GM21717 (cell line): Measurements from ENCODE around the gene RENBP.

Experiments used
- ATAC-seq: cut with Tn5 transposase; IDR thresholded peaks from one replicate; pipeline ENCODE4 v1.9.1; 2021; ENCODE audit warnings: mild to moderate bottlenecking, moderate library complexity; ENCODE audit not compliant: unreplicated experiment

Gene RENBP

DNA sequence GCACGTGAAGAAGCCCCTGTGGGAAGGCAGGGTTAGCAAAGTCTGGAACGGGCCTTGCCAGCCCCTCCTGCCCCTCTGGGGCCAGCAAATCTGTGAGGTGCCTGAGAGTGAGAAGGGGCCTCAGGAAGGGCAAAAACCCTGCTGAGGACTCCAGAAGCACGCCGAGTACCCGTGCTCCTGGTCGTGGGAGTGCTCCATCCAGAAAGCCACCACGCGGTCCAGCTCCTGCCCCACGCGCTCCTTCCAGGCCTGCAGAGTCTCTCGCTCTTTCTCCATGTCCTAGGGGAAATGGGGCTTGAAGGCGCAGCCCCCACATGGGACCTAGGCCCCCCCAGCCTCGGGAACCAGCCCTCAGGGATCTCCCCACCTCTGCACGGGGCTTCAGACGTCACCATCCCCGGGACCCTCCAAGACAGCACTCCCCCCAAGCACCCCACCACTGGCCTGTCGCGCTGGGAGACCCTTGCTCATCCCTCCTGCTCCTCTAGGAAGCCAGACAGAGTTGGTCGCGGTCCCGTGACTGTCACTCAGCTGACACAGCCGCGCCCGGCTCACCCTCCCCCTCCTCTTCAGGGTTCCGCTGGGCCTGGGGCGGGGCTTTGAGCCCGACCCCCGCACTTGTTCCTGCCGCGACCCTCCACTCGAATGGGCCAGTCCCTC lies at the start of gene RENBP:
RENBP (minus strand) TSS at position 504 of the 660 bp plus-strand sequence; CDS start at position 471, 33 bp downstream.
- no peak for ATAC-seq

DNA sequence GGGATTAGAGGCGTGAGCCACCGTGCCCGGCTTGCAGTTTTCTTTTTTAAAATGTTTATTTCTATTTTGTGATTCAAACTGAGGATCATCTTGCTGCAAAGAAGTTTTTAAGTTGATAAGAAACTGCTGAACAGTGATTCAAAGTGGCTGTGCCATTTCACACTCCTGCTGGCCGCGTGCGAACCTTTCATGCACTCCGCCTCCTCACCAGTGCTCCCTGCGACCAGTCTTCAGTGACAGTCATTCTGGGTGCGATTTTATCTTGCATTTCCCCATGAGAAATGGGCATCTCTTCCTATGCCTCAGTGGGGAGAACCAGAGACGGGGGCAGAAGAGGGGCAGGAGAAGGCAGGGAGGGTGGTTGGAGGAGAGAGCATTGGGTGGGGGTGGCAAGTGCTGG lies 49.5 kb upstream of the RENBP start:
- ATAC-seq = no peak

DNA sequence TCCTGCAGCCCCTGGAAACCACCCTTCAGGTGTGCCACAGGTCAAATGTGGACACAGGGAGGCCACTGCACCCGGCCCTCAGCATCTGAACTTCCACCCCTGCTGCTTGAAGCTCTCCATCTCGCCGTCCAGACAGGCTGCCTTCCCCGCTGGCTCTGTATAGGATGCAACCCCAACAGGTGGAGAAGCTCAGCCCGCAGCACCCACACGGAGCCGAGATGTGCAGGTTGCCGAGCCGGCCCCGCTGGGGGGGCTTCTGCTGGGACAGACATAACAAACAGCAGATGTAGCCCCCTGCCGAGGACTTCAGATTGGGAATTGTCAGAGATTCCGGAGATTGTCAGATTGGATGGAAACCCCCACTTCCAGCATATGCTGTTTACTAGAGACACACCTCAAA lies 48.6 kb upstream of the RENBP start:
- no peak for ATAC-seq

DNA sequence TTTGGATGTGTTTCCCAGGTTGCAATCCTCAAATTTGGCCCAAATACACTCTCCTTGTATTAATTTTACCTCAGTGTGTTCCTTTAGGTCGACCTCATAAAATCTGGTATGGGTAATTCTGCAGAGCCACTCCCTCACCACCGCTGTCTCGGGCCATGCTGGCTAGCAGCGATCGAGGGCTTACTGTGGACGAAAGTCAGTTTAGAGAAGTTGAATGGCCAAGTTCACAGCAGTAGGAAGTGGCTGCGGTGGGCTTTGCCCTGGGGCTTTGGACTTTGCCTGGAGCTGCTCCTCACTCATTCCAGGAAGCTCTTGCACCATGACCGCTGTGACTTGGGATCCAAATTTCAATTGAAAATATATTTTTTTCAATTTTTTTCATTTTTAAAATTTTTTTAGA lies 47.7 kb upstream of the RENBP start:
- ATAC-seq = no peak

DNA sequence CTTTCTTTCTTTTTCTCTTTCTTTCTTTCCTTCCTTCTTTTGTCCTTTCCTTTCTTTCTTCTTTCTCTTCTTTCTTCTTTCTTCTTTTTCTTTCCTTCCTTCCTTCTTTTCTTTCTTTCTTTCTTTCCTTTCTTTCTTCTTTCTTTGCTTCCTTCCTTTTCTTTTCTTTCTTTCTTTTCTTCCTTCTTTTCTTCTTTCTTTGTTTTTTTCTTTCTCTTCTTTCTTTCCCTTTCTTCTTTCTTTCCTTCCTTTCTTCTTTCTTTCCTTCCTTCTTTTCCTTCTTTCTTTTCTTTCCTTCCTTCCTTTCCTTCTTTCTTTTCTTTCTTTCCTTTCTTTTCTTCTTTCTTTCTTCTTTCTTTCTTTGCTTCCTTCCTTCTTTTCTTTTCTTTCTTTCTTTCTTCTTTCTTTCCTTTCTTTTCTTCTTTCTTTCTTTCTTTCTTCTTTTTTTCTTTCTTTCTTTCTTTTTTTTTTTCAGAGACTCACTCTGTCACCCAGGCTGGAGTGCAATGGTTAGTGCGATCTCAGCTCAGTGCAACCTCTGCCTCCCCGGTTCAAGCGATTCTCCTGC lies 46.7 kb upstream of the RENBP start:
- ATAC-seq = no peak

DNA sequence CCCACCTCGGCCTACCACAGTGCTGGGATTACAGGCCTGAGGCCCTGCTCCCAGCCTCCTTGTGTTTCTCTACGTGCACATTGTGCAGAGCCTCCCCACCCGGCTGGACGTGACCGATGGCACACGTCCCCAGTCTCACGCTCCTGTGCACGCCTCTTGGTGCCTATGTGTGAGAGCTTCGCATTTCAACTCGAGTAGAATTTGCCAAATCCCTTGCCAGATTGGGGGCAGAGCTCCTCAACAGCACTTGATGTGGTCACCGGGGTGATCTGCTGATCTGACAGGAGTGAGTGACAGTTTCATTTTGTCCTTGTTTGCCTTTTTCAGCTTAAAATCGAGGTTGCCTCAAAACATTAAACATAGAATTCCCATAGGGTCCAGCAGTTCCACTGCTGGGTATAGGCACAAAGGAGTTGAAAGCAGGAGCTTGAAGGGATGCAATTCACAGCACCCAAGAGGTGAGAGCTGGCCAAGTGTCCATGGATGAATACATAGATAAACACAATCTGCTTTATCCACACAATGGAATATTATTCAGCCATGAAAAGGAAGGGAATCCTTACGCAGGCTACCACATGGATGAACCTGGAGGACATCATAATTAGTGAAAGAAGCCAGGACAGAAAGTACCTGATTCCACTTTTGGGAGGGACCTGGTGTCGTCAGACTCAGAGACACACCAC lies 45.7 kb upstream of the RENBP start:
- ATAC-seq = no peak

DNA sequence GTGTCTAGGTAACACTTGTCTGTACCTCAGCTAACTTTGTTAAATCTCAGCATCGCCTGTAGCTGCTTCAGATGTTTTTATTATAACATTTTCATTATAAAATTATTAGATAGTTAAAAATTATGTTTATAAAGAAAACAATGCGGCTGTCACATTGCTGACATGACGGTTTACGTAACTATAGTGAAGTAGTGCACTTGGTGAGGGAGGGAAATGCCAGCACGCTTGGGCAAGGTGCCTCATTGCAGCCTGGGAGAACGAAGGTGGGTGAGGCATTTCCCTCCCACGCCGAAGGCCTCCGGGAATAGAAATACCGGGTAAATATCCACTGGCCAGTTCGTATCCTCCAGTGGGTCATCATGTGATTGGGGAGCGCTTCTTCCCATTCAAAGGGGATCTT lies 44.0 kb upstream of the RENBP start:
- no peak for ATAC-seq

DNA sequence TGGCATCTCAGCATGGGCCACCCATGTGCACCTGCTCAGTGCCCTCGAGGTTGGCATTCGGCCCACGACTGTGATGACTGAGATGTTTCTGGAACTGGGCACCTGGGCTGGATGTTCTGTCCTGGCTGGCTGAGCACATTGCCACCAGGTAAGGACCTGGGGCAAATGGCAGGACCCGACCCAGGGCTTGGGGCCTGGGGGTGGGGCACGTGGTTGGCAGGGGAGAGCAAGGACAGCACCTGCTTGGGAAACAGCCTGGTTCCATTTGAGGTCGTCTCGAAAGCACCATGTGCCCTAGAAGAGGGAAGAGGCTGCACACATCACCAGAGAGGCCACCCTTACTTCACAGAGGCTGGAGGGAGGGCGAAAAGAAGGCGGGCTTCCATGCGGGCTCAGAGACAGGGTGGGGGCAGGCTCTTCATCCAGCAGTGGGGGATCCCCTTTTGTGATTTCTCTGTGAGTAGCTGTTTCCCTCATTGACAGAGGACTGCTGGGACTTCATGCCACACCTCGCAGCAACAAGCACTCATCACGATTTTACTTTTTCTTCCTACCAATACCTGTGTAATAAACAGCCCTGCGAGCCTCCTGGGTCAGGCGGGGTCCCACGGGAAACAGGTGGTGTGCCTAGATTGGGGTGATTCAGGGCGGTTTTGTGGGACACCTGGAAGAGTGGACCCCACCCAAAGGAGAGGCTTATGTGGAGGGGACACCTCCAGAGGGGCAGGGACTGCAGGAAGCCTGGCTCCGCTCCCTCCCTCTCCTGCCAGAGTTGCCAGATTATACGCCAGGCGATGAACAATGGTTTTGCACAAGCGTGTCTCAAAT lies 40.1 kb upstream of the RENBP start:
- ATAC-seq = no peak

DNA sequence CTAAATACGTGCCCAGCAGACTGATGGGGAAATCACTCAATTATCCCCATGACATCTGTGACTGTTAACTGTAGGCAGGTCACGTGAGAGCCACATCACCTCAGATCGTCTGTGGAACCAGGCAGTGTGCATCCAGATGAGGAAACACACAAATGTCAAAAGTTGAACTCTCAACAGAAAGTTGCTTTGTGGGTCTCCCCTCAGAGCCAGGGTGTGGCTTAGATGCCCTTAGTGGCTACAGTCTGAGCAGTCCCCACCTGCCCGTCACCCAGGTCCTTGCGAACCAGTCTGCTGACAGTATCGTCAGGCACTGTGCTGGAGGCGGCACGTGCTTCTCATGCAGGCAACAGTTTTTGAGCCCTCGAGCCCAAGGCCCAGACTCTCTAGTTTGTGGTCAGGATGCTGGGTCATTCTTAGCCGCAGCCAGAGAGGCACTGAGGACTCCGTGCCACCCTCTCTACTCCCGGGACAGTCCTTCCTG lies 38.9 kb upstream of the RENBP start:
- ATAC-seq = no peak

DNA sequence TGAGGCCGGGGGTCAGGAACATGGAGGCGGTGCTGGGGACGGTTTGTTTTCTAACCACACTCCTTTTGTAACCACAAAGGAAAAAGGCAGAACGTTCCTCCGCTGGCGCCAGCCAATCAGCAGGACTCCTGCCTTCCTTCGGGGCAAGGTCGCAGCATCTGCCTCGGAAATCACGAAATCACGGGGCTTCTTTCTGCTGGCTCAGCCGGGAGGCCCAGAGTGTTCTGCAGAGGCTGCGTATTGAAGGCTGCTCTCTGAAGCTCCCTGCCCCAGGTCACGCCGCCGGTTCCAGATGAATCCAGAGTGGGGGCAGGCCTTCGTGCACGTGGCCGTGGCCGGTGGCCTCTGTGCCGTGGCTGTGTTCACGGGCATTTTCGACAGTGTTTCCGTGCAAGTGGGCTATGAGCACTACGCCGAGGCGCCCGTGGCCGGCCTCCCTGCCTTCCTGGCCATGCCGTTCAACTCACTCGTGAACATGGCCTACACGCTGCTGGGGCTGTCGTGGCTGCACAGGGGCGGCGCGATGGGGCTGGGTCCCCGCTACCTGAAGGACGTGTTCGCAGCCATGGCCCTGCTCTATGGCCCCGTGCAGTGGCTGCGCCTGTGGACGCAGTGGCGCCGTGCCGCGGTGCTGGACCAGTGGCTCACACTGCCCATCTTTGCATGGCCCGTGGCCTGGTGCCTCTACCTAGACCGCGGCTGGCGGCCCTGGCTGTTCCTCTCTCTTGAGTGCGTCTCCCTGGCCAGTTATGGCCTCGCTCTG lies 37.5 kb upstream of the RENBP start:
- no peak for ATAC-seq

DNA sequence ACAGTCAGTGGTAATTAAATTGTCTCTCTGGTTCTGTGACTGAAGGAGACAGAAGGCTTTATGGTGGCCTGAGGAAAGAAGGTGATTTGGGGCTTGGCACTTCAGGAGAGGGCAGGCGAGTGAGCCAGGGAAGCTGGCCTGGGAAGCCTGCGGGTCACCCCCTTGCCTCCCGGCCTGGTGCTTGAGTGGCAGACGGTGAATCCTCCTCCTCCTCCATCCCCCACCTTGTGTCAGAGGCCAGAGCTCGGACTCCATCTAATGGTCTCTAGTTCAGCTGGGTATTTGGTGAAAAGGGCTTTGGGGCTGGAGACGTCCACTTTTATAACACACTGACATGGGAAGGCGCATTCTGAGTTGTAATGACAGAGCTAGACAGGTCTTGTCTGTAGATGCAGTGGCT lies 36.8 kb upstream of the RENBP start:
- no peak for ATAC-seq

DNA sequence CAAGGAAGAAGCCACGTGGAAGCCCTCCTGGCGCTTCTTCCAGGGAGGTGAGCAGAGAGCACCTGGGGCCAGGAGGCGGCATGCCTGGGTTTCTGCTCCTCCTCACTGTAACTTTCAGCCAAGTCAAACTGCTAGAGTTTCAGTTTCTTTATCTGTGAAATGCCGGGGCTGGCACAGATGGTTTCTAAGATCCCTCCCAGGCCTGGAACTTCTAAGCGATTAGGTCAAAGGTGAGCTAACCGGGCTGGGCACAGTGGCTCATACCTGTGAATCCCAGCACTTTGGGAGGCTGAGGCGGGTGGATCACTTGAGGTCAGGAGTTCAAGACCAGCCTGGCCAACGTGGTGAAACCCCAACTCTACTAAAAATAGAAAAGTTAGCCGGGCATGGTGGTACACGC lies 36.0 kb upstream of the RENBP start:
- ATAC-seq = peak; percentile 52

DNA sequence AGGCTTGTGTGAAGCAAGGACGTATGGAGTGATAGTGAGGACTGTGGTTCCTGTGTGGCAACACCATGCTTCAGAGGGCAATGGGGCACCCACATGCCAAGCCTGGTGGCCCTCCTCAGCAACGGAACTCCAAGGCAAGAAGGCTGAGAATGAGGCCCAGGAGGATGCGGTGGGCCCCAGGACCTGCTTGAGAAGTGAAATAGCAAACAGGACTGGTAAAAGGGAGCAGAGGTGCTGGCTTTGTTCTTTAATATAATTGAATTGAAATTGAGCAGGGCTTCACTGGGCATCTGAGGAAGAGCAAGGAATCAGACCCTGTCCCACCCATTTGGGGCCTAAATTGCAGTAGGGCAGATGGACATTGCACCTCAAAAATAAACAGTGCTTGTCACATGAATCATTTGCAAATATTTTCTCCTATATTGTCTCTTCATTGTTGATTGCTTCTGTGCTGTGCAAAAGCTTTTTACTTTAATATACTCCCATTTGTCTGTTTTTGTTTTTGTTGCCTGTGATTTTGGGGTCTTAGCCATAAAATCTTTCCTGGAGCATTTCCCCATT lies 30.4 kb upstream of the RENBP start:
- ATAC-seq = no peak

DNA sequence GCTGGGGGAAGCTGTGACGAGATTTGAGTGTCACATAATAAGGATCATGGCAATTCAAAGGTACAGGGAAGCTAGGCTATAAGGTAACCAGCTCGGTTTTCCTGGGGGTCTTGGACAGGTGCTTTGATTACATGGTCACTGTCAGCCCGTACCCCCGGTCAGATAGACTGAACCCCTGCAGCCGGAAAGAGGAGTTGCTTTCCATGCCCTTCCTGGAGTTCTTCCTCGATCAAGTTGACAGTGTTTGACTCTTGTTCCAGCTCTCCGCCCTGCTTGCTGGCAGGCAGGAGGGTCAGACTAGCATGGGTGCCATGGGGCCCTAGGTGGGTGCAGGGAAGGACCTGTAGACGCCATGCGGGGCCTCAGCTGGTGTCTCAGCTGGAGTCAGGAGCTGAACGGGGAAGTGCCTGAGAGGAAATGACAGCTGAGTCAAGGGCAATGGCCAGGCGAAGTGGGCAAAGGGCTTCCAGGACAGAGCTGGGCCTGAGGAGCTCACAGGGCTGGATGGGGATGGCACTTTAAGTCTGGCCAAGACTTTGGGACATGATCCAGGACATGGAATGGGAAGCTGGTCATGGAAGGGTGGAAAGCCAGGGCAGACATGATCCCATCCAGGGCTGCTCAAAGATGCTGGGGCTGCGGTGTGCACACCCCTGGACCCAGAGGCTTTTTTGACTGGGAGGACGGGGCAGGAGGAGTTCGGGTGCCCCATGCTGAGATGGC lies 29.7 kb upstream of the RENBP start:
- ATAC-seq = no peak

DNA sequence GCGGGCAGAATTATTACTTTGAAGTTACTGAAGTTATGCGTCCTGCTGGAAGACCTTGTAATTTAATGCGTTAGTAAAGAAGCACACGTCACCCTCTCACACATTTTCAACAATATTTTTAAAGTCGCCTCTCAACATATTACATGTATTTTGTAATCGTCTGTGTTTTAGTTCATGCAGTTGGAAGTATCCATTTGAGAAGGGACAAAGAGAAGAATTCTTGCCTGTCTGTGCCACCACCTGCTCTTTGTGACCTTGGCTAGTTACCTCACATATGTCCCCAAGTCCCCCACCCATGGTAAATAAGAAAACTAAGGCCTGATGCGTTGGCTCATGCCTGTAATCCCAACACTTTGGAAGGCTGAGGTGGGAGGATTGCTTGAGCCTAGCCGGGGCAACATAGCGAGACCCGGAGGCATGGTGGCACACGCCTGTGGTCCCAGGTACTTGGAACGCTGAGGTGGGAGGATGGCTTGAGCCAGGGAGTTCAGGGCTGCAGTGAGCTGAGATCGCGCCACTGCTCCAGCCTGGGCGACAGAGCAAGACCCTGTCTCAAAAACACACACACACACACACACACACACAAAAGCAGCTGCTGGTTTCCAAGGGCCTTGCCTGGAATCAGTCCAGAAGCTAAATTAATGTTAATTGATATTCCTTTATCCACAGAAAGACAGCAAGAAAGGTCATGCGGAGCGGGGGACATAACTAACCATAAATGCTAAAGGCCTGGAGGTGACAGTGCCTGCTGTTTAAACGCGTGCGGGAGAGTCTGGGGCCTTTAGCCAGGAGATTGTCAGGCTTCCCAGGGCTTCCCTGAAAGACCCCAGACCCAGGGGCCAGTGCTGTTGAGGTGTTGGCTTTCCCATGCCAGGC lies 28.9 kb upstream of the RENBP start:
- ATAC-seq = no peak

DNA sequence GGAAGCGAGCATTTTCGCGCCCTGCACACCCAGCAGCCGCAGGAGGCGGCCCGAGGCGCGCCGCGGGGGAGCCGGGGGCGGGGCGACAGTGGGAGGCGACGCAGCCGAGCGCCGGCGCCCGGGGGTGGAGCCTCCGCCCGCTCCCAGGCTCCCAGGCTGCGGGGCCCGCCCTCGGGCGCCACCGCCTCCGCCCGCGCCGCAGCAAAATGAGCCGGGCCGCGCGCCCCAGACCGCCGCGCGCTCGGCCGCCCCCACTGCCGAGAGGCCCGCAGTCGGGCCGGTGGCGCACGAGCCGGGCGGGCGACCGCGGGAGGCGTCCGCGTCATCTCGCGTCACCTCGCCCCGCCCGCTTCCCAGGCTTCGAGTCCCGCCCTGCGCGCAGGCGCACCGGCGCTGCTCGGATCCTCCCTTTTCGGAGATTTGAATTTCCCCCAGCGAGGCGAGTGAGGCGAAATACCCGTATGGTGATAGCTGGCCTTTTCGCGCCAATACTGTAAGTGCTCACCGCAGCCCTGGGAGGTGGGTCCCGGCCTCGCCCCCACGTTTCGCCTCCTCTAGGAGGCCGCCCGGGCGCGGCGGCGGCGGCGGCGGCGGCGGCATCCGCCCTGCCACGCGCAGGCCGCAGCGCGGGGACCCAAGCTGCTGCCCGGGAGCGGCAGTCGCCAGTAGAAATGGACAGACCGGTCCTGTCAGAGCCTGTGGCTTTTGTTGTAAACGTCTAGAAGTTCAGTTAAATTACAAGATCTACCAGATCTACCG lies 28.1 kb upstream of the RENBP start, which contains the start of gene TMEM187:
TMEM187 (plus strand) TSS at position 387 of the 759 bp plus-strand sequence. CDS start 9,309 bp downstream, outside the sequence.
- peak; percentile 44 for ATAC-seq

DNA sequence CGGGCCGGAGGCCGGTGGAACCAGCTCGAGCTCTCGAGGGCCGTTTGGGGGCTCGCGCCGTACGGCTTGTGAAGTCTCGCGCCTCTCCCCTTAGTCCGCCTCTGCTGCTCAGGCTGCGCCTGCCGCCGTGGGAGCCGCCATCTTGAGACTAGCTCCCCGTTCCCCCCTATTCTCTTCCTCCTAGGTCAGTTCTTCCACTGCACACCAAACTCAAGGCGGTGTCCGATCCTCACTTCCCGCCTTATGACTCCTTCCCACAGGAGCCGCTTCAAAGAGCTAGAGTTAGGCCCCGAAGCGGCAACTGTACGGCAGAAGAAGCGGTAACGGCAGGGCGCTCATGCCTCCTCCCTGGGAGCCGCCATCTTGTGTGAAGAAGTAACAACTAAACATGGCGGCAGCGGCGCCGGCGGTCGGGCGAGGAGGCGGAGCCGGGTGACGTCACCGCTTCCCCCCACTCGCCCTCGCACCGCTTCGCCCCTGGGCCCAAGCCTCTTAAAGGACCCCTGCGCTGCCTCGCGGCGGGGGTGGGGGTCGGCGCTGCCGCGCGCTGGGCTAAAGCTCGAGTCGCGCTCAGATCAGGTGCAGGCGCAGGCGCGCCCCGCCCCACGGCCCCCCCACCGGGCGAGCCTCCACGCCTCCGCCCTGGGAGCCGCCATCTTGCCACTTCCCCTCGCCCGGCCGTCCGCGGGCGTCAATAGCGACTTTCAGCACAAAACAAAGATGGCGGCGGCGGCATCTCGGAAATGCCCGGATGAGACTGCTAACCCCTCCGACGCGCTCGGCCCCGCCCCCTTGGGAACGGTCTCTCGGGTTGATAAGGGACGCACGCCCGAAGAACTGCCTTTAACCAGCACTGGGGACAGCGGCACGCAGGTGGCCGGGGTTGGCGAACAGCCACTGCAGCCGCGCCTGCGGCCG lies 27.3 kb upstream of the RENBP start, which contains the start of gene HCFC1:
HCFC1 (minus strand) TSS at position 369 of the 918 bp plus-strand sequence. CDS start 978 bp downstream, outside the sequence.
- ATAC-seq = peak; percentile 48
